Muscle of leg (tissue), 11 donors: ENCODE measurements around the gene C10orf90. TPM values are rescaled to one million over a fixed set of nuclear protein-coding genes. Genes with fewer than 3 reads are reported as not detected.

Experiments used
- DNase-seq: peaks from one replicate; pipeline ENCODE4 v3.0.0; 2013
- H3K27ac ChIP-seq: one replicate; pipeline ENCODE4 v1.5.1; 2013; ENCODE audit warnings: mild to moderate bottlenecking, low read length, control low read depth
- H3K27me3 ChIP-seq: one replicate; pipeline ENCODE4 v1.6.1; 2013; ENCODE audit warnings: low read length; ENCODE audit not compliant: control insufficient read depth, insufficient read depth
- H3K36me3 ChIP-seq: one replicate; pipeline ENCODE4 v1.6.1; 2013; ENCODE audit warnings: low read length; ENCODE audit not compliant: control insufficient read depth, insufficient read depth
- H3K4me1 ChIP-seq: one replicate; pipeline ENCODE4 v1.6.1; 2013; ENCODE audit warnings: low read length; ENCODE audit not compliant: control insufficient read depth, insufficient read depth
- H3K4me3 ChIP-seq: one replicate; pipeline ENCODE4 v1.5.1; 2013; ENCODE audit warnings: low read length, control low read depth
- H3K9me3 ChIP-seq: replicated peaks from 2 replicates; pipeline ENCODE4 v1.6.1; 2013; ENCODE audit warnings: low read depth, low read length; ENCODE audit not compliant: control insufficient read depth
- WGBS: methylation state at CpG from one replicate; pipeline ENCODE4 v1.1.5; 2013; ENCODE audit warnings: missing lambda C conversion rate; ENCODE audit not compliant: insufficient coverage; 5-methylcytosine and 5-hydroxymethylcytosine counted together
- polyA plus RNA-seq, 8 donors: library from polyadenylated mRNA; unstranded; fragments of 120-200 nt; gene quantifications; one replicate each; pipeline versions ENCODE4 v1.2.1 to v1.2.3, GENCODE V29; 2013; ENCODE audit warnings: inconsistent platforms in 1 of 8, low replicate concordance in 1 of 8; ENCODE audit not compliant: insufficient read length in 8 of 8, insufficient read depth in 1 of 8
- total RNA-seq: library from RNA; stranded (reverse); fragments of 120-200 nt; gene quantifications from one replicate; pipeline ENCODE4 v1.2.4, GENCODE V29; 2013

C10orf90 gene
- total and polyA plus RNA-seq, 9 donors: 0.53 to 1.1 (median 0.80) TPM

DNA sequence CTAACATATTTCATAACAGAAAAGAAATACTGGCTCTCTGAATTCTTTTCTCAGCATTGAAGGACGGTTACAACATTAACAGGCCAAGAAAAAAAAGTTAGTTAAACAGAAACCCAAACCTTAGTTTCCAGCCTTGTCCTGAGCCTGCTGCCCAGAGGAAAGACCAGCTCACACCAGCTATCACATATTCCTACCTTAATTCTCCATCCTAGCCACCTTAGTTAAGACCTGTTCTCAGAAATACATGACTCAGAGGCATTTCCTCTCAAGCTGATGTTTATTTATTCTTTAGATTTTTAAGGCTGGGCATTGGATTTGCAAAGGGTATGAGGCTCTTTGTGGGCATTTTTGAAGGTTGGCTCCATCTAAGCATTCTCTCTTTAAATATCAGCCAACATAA is 247.9 kb downstream of the C10orf90 start:
- WGBS: 50% methylated on average over 1 of the region's 1 CpG
- no peak overlapping the region for H3K27ac ChIP-seq
- H3K36me3 ChIP-seq: no peaks in the 10 kb centered on the region
- peaks cover 12% of the 10 kb centered on the region for H3K9me3 ChIP-seq
- no peak overlapping the region for H3K4me3 ChIP-seq
- no peaks in the 10 kb centered on the region for H3K27me3 ChIP-seq
- no peak for DNase-seq
- peaks cover 9% of the 10 kb centered on the region for H3K4me1 ChIP-seq

DNA sequence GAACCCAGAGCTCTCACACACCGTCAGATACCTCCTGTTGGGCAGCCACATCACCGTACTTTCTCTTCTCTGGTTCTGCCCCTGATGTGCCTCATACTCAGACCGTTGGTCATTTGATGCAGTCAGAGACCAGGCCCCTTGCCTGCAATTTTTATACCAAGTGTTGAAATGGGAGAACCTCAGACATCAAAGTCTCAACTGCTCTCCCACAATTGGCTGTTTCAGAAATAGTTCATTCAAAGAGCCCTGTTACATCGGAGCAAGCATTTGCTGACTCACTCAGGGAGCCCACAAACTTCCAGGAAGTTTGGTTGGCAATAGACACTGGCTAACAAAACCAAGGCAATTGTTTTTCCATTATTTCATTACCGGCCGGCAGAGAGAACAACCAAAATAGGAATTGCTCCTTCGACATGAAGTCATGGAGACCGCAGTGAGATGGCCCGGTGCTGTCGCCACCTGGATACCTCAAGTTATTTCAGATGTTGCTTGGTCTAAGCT is 248.7 kb downstream of the C10orf90 start:
- peak; percentile 93 for DNase-seq
- peaks cover 12% of the 10 kb centered on the region for H3K9me3 ChIP-seq
- H3K36me3 ChIP-seq: no peaks in the 10 kb centered on the region
- H3K27ac ChIP-seq: peak overlapping the region; percentile 57
- no peak overlapping the region for H3K4me3 ChIP-seq
- 54% methylated on average over 7 of the region's 10 CpGs for WGBS
- H3K4me1 ChIP-seq: peaks cover 9% of the 10 kb centered on the region
- H3K27me3 ChIP-seq: no peaks in the 10 kb centered on the region

DNA sequence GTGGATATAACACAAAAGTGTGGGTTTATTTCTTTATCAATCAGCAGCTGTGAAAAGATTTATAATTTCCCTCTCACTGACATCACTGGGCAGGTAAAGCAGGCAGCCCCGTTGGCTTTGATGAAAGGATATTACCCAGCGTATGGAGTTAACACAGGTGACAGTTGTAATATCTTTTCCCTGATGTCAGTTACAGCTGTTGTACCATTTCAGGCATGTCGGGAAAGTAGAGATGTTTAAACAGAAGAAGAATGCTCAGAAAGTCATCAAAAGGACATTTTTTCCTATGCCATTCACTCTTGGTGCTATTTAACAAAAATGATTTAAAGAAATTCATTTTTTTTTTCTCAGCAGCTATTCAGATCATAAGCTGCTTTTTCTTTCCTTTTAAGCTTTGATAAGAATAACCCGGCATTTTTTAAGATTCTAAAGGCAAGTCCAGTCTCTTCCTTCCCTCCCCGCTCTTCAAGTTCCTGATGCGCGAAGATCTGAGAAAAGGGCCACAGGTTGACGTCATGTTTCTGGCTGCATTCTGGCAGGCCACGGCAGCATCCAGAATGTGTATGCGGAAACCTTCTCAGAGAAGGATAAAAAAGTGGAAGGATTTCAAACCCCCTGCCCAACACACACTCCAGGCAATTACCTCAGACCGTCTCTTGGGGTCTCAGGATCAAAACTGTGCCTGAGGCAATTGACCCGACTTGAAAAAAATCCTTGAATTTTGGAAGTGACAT is 249.8 kb downstream of the C10orf90 start:
- no peak overlapping the region for H3K4me3 ChIP-seq
- peak; percentile 89 for DNase-seq
- H3K9me3 ChIP-seq: peaks cover 12% of the 10 kb centered on the region
- 22% methylated on average over 6 of the region's 12 CpGs for WGBS
- no peaks in the 10 kb centered on the region for H3K36me3 ChIP-seq
- peak overlapping the region; percentile 57 for H3K27ac ChIP-seq
- no peaks in the 10 kb centered on the region for H3K27me3 ChIP-seq
- H3K4me1 ChIP-seq: peaks cover 9% of the 10 kb centered on the region

DNA sequence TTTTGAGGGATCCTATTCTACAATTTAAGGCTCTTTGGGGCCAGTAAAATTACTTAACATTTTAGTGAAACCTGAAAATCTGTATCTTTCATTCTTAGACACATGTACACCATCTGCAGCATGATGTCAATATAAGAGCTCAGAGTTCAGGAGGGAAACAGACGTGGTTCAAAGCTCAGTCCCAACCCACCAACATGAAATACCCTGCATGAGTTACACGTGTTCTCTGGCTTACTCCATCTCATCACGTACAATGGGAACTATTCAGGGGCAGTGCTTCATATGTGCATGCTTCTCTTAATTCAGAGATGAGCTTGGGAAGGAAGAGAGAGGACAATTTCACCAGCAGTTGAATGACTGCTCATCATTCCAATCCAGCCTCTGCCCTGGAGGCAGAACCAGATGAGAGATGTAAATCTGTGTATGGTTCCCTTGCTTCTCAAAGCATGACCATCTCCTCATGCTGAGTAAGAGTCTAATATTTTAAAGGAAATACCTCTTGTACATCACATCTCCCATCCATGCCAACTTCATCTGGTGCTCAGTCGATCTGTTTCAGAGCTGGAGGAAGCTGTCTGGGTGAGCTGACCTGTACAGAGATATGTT is 253.2 kb downstream of the C10orf90 start:
- H3K27me3 ChIP-seq: no peaks in the 10 kb centered on the region
- peaks cover 9% of the 10 kb centered on the region for H3K4me1 ChIP-seq
- no peak for DNase-seq
- WGBS: 43% methylated on average over 1 of the region's 4 CpGs
- no peak overlapping the region for H3K4me3 ChIP-seq
- peaks cover 2% of the 10 kb centered on the region for H3K9me3 ChIP-seq
- no peaks in the 10 kb centered on the region for H3K36me3 ChIP-seq
- no peak overlapping the region for H3K27ac ChIP-seq

DNA sequence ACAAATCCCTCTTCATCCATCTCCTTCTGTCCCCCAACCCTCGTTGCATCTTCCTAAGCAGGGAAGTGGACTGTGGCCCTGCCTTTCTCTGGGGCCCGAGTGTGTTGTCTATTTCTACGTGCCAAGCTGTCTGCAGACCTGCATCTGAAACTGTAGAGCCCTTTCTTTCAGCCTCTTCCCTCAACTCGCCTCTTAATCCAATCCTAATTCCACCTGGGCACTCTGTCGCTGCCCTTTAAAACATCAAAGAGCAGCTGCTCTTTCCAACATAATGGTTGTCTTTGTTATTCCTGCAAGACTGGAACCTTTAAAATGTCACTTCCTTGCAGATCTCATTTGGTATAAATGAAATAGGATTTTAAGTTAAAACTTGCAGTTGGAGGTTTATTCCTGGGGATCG is 260.7 kb downstream of the C10orf90 start:
- Histone ChIP-seq H3K4me1 (no peaks in the 10 kb centered on the region), H3K27me3 (peaks cover 3% of the 10 kb centered on the region), H3K9me3 (no peaks in the 10 kb centered on the region), H3K27ac (no peak overlapping the region), H3K36me3 (no peaks in the 10 kb centered on the region), H3K4me3 (no peak overlapping the region)
- WGBS: 52% methylated on average over 6 of the region's 6 CpGs
- DNase-seq: no peak

DNA sequence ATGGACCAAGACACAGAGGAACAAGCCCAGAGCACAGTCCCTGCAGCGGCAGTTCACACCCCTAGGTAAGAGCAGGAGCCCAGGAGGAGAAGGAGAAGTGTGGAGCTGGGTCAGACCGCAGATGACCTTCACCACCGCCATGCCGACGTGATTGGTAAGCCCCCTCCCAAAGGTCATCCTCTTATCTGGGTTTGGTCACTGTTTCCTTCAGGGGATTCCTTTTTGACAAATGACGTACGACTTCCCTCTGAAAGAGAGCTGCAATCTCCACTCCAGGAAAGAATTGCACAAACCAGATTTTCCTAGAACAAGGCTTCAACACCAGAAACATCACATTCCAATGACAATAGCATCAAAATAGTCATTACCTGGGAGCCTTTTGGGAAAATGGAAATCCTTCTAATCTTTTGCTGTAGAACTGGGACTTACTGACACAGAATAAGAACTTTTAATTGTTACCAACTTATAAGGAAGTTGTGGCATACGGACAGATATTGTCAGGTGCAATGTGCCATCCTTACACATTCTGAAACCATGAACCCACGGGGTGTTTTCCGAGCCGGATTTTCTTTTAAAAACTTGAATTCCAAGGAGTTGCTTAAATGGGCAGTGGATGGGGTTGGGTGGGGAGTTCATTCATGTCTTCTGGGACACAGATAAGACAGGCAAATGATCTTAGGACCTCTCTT is 261.4 kb downstream of the C10orf90 start:
- H3K4me1 ChIP-seq: no peaks in the 10 kb centered on the region
- no peaks in the 10 kb centered on the region for H3K36me3 ChIP-seq
- H3K4me3 ChIP-seq: no peak overlapping the region
- H3K9me3 ChIP-seq: no peaks in the 10 kb centered on the region
- peaks cover 3% of the 10 kb centered on the region for H3K27me3 ChIP-seq
- no peak overlapping the region for H3K27ac ChIP-seq
- no peak for DNase-seq
- 63% methylated on average over 11 of the region's 11 CpGs for WGBS

DNA sequence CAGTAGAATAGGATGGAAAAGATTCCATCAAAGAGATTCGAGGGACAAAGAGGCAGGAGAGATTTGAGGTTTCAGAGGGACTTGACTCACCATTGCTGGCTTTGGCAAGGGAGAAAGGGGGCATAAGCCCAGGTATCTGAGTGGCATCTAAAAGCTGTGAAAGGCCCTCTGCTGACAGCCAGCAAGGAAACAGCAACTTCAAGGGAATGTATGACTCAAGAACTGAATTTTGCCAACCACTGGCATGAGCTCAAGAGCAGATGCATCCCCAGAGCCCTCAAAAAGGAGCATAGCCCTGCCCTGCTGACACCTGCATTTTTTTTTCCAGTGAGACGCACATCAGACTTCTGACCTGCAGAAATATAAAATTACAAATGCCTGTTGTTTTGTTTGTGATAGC is 262.7 kb downstream of the C10orf90 start:
- Histone ChIP-seq H3K4me1 (no peaks in the 10 kb centered on the region), H3K9me3 (no peaks in the 10 kb centered on the region), H3K4me3 (no peak overlapping the region), H3K27ac (no peak overlapping the region), H3K27me3 (peaks cover 3% of the 10 kb centered on the region), H3K36me3 (no peaks in the 10 kb centered on the region)
- DNase-seq: no peak
- 56% methylated on average over 1 of the region's 2 CpGs for WGBS

DNA sequence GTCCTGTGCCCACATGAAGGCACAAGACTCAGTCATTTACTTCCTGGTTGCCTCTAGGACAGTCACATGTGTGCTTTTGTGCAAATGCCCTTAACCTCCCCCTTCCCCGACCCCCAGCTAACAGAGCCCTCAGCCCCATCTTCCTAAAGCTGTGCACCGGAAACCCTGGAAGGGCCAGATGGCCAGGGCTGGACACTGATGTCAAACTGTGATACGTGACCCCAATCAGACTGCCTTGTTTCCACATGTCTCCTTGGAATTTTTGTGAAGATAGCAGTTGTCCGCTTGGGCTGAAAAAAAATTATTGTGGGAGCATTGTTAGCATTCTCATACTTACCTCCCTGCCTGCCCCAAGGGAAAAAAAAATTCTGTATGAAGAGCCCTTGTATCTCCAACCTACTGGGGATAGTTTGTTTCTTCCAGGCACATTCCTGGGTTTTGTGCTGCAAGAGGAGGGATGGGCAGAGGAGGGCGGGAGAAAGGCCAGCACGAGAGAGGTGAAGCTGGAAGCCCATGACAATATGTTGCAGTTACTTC is 265.2 kb downstream of the C10orf90 start:
- Histone ChIP-seq H3K9me3 (no peaks in the 10 kb centered on the region), H3K27me3 (peaks cover 3% of the 10 kb centered on the region), H3K4me1 (no peaks in the 10 kb centered on the region), H3K4me3 (no peak overlapping the region), H3K27ac (no peak overlapping the region), H3K36me3 (no peaks in the 10 kb centered on the region)
- DNase-seq: no peak
- WGBS: 85% methylated on average over 2 of the region's 6 CpGs

DNA sequence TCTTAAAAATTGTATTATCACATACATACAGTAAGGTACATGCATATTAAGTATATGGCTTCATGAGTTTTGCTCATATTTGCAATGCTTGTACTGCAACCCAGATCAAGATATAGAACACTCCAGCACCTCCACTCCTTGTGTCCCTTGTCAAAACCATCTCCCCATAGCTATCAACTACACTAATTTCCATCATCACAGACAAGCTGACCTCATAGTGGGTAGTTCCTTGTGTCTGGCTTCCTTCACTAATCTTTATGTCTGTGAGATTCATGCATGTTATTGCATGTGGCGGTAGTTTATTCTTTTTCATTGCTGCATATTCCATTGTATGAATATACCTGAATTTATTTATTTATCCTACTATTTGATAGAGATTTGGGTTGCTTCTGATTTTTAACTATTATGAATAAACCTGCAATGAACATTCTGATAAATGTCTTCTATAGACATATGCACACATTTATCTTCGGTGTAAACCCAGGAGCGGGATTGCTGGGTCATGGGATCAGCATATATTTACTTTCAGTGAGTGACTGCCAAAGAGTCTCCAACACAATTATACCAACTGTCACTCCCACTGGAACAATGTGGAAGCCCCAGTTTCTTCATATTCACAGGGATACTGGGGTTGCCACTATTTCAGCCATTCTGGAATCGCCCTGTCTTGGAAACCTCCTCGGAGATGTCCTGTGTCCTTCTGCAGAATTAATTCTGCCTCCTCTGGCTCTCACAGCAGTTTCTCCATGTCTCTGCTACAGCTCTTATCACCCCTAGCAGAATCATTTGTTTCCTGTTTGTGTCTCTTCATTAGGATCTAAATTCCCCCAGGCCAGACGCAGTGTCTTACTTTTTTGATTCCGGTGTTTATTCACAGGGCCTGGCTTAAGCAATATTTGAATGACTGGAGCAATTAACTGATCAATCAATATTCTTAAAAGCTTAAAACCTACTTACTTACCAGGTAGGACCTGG is 267.5 kb downstream of the C10orf90 start:
- H3K27me3 ChIP-seq: no peaks in the 10 kb centered on the region
- no peak overlapping the region for H3K4me3 ChIP-seq
- WGBS: 86% methylated on average over 4 of the region's 7 CpGs
- DNase-seq: no peak
- no peaks in the 10 kb centered on the region for H3K36me3 ChIP-seq
- H3K27ac ChIP-seq: no peak overlapping the region
- H3K4me1 ChIP-seq: peaks cover 3% of the 10 kb centered on the region
- H3K9me3 ChIP-seq: no peaks in the 10 kb centered on the region
